Upper lobe of left lung (tissue), 6 donors: ENCODE measurements around the gene POFUT2. TPM values are rescaled to one million over a fixed set of nuclear protein-coding genes. Genes with fewer than 3 reads are reported as not detected.

Experiments
- ATAC-seq, 2 donors: fragments of 200-7000 bp; cut with Tn5 transposase; one replicate each; pipeline ENCODE4 v1.9.1; 2022; ENCODE audit warnings: mild to moderate bottlenecking in 2 of 2, moderate library complexity in 2 of 2; ENCODE audit not compliant: low FRiP score in 2 of 2
- DNase-seq, 2 donors: peaks; one replicate each; pipeline ENCODE4 v3.0.0-alpha.2; 2019 to 2020
- H3K27ac ChIP-seq, 4 donors: fragments of 200-600 bp; sonication (generic); one replicate each; pipeline ENCODE4 v1.5.1; 2016 to 2019
- H3K27me3 ChIP-seq, 4 donors: fragments of 200-600 bp; sonication (generic); one replicate each; pipeline ENCODE4 v1.5.1; 2017 to 2019
- H3K36me3 ChIP-seq, 4 donors: fragments of 200-600 bp; sonication (generic); one replicate each; pipeline ENCODE4 v1.5.1; 2016 to 2019
- H3K4me1 ChIP-seq, 4 donors: fragments of 200-600 bp; sonication (generic); one replicate each; pipeline ENCODE4 v1.5.1; 2018 to 2019
- H3K4me3 ChIP-seq, 4 donors: fragments of 200-600 bp; sonication (generic); one replicate each; pipeline ENCODE4 v1.5.1; 2017 to 2019; ENCODE audit warnings: mild to moderate bottlenecking in 2 of 4, moderate library complexity in 1 of 4
- H3K9me3 ChIP-seq, 4 donors: fragments of 200-600 bp; sonication (generic); one replicate each; pipeline ENCODE4 v1.5.1; 2018 to 2019
- EP300 ChIP-seq, 4 donors: sonication (generic); formaldehyde crosslinking; IDR thresholded peaks; one replicate each; pipeline ENCODE4 v1.5.1; 2017; ENCODE audit warnings: antibody characterized with exemption in 4 of 4, control low read depth in 2 of 4
- POLR2A ChIP-seq, 4 donors: fragments of 450-650 bp; IDR thresholded peaks; one replicate each; pipeline ENCODE4 v1.5.1; 2016 to 2017; ENCODE audit warnings: antibody characterized with exemption in 4 of 4, mild to moderate bottlenecking in 2 of 4
- POLR2AphosphoS5 ChIP-seq, 2 donors: sonication (generic); formaldehyde crosslinking; IDR thresholded peaks; one replicate each; pipeline ENCODE4 v1.5.1; 2017; ENCODE audit warnings: antibody characterized with exemption in 2 of 2
- WGBS, 2 donors: methylation state at CpG; one replicate each; pipeline ENCODE4 v1.1.5; 2017 to 2018; 5-methylcytosine and 5-hydroxymethylcytosine counted together
- total RNA-seq, 6 donors: library from RNA; depleted of rRNA in 4 of 6; stranded (reverse); fragments of >200 nt in 4 of 6; gene quantifications; one replicate each; pipeline versions ENCODE4 v1.1.0 to v1.2.1, GENCODE V29; 2016 to 2021
- TF ChIP-seq, protein P1 (sequence below), 6 experiments: fragments of 450-650 bp in 4 of 6; fragments of 200-600 bp in 2 of 6; sonication (generic) in 2 of 6; IDR thresholded peaks; one replicate each; pipeline ENCODE4 v1.5.1; 2016 to 2019; ENCODE audit warnings: antibody characterized with exemption in 6 of 6
- donor health status: DM: no; HTN: no; CAD: no; lungs with moderate emphysema.
- donor health status: DM: no; HTN: yes; CAD: no; lungs with severe emphysema.

The POFUT2 gene
- total RNA-seq, 6 donors from 2014 or later, result 19.9 to 89.1 (median 32.5) TPM

DNA sequence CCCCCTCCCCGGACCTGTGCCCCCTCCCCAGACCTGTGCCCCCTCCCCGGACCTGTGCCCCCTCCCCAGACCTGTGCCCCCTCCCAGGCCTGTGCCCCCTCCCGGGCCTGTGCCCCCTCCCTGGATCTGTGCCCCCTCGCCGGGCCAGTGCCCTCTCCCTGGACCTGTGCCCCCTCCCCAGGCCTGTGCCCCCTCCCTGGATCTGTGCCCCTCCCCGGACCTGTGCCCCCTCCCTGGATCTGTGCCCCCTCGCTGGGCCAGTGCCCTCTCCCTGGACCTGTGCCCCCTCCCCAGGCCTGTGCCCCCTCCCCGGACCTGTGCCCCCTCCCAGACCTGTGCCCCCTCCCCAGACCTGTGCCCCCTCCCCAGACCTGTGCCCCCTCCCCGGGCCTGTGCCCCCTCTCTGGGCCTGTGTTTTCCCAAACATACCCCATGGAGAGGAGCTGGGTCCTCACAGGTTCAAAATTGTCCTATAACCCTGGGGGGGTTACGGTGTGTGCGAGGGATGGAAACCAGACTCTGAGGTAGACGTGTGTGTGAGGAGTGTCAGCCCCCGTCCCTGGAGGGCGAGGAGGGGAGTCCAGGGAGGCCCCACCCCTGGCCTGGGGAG is 47.6 kb upstream of the POFUT2 start:
- Histone ChIP-seq H3K27me3 (no peaks in the 10 kb centered on the region), H3K4me1 (peaks cover 3 to 6% (median 6%) of the 10 kb centered on the region in 4 donors), H3K27ac (no peak overlapping the region), H3K9me3 (no peaks in the 10 kb centered on the region), H3K4me3 (no peak overlapping the region), H3K36me3 (no peaks in the 10 kb centered on the region)
- TF ChIP-seq, protein P1, sequence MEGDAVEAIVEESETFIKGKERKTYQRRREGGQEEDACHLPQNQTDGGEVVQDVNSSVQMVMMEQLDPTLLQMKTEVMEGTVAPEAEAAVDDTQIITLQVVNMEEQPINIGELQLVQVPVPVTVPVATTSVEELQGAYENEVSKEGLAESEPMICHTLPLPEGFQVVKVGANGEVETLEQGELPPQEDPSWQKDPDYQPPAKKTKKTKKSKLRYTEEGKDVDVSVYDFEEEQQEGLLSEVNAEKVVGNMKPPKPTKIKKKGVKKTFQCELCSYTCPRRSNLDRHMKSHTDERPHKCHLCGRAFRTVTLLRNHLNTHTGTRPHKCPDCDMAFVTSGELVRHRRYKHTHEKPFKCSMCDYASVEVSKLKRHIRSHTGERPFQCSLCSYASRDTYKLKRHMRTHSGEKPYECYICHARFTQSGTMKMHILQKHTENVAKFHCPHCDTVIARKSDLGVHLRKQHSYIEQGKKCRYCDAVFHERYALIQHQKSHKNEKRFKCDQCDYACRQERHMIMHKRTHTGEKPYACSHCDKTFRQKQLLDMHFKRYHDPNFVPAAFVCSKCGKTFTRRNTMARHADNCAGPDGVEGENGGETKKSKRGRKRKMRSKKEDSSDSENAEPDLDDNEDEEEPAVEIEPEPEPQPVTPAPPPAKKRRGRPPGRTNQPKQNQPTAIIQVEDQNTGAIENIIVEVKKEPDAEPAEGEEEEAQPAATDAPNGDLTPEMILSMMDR (IDR thresholded peaks at IDR 0.05), result no peak
- no peak for TF ChIP-seq POLR2A (IDR thresholded peaks at IDR 0.05)
- TF ChIP-seq EP300 (IDR thresholded peaks at IDR 0.05), result no peak
- TF ChIP-seq POLR2AphosphoS5 (IDR thresholded peaks at IDR 0.05), result no peak
- DNase-seq (peak in 1 of 2 donors; percentile 28), ATAC-seq (no peak)
- 83 to 100% methylated on average over 2 to 9 of the region's 14 CpGs for WGBS, 2 donors

GRCh38 chr21:45334591-45335081 is 46.9 kb upstream of the POFUT2 start:
- whole genome bisulfite sequencing, 2 donors, result 86% methylated on average over 9 of the region's 9 CpGs
- no peak for TF ChIP-seq EP300 (IDR thresholded peaks at IDR 0.05)
- TF ChIP-seq POLR2AphosphoS5 (IDR thresholded peaks at IDR 0.05), result no peak
- TF ChIP-seq, protein P1 (IDR thresholded peaks at IDR 0.05), result no peak
- TF ChIP-seq POLR2A (IDR thresholded peaks at IDR 0.05), result no peak
- Histone ChIP-seq H3K36me3 (no peaks in the 10 kb centered on the region), H3K9me3 (no peaks in the 10 kb centered on the region), H3K4me3 (no peak overlapping the region), H3K4me1 (peaks cover 8 to 12% (median 11%) of the 10 kb centered on the region in 4 donors), H3K27me3 (no peaks in the 10 kb centered on the region), H3K27ac (no peak overlapping the region)
- ATAC-seq (no peak), DNase-seq (no peak)

DNA sequence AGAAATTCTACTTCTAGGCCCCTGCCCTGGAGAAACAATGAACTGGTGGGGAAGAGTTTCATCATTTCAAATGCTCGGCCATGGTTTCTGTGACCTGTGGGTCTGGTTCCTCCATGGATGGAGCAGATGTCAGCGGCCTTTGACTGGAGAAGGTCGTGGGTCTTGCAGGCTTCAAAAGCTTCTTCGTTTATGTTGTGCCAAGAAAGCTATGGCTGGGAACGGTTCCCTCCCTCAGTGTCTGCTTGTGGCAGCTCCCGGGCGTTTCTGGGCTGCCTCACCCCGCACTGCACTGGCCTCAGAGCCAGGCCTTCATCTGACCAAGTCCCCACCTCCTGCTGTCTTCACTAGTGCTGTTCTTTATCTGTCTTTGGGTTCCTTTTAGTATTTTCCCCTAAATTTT is 46.4 kb upstream of the POFUT2 start:
- no peak for DNase-seq
- Histone ChIP-seq H3K36me3 (no peaks in the 10 kb centered on the region), H3K9me3 (no peaks in the 10 kb centered on the region), H3K27me3 (no peaks in the 10 kb centered on the region), H3K4me1 (peaks cover 8 to 17% (median 16%) of the 10 kb centered on the region in 4 donors), H3K27ac (no peak overlapping the region), H3K4me3 (no peak overlapping the region)
- no peak for ATAC-seq
- TF ChIP-seq EP300 (IDR thresholded peaks at IDR 0.05) (no peak), POLR2A (IDR thresholded peaks at IDR 0.05) (no peak), POLR2AphosphoS5 (IDR thresholded peaks at IDR 0.05) (no peak)
- TF ChIP-seq, protein P1 (IDR thresholded peaks at IDR 0.05), result no peak
- WGBS, 2 donors, result 87 to 88% methylated on average over 5 to 8 of the region's 8 CpGs

DNA sequence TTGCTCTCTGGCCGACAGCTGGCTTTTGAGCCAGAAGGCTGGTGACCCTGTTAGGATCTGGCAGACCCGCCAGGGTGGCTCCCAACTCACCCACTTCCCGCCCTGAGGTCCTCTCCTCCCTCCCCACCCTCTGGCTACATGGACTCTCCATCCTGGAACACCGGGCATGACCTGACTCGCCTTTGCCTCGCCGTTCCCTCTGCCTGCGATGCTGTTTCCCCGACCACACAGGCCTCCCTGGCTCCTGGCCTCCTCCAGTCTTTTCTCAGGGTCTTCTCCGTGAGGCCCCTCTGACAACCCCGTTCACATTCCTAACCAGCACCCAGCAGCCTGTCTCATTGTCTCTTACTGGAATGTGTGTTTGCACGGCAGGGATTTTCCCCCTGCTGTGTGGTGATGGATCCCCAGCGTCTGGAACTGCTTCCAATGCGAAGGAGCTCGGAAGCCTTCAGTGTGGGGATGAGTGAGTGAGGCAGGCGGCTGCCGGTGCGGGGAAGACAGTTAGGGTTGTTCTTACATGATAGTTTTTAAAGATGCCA is 46.0 kb upstream of the POFUT2 start:
- H3K36me3 ChIP-seq, result no peaks in the 10 kb centered on the region
- ATAC-seq (no peak), DNase-seq (peak in 1 of 2 donors; percentile 58)
- no peak overlapping the region for H3K4me3 ChIP-seq
- 80 to 91% methylated on average over 18 of the region's 18 CpGs for WGBS, 2 donors
- no peak overlapping the region for H3K27ac ChIP-seq
- no peaks in the 10 kb centered on the region for H3K27me3 ChIP-seq
- TF ChIP-seq POLR2AphosphoS5 (IDR thresholded peaks at IDR 0.05) (no peak), EP300 (IDR thresholded peaks at IDR 0.05) (no peak), POLR2A (IDR thresholded peaks at IDR 0.05) (no peak)
- TF ChIP-seq, protein P1 (IDR thresholded peaks at IDR 0.05), result no peak
- H3K4me1 ChIP-seq, result peaks cover 8 to 22% (median 19%) of the 10 kb centered on the region in 4 donors
- H3K9me3 ChIP-seq, result no peaks in the 10 kb centered on the region
